Bone marrow (tissue), 2 donors: ENCODE data around the gene C1orf159.
"Not testable (repeated sequence)": the region's sequence is repeated elsewhere in the genome, so short reads cannot be mapped to it uniquely, and the experiment has no call there.

Experiments used
- DNase-seq, 2 donors: peaks; one replicate each; lab custom pipeline; 2025; lab: John Stamatoyannopoulos, UW

Gene C1orf159

DNA sequence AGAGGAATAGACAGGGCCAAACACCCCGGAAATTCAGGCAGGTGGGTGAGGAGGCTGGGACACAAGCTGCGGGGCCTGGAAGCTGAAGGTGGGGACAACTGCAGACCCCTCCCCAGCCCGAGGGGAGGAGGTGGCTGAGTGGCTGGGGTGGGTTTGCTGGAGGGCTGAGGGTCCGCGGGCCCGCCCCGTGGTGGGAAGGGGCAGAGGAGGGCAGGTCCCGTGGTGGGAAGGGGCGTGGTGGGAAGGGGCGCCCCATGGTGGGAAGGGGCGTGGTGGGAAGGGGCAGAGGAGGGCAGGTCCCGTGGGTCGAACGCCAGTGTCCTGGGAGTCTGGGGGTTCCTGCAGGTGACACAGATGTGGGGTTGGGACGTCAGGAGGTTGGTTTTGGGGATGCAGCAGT, 33.5 kb upstream of the C1orf159 start:
- DNase-seq: no peak

DNA sequence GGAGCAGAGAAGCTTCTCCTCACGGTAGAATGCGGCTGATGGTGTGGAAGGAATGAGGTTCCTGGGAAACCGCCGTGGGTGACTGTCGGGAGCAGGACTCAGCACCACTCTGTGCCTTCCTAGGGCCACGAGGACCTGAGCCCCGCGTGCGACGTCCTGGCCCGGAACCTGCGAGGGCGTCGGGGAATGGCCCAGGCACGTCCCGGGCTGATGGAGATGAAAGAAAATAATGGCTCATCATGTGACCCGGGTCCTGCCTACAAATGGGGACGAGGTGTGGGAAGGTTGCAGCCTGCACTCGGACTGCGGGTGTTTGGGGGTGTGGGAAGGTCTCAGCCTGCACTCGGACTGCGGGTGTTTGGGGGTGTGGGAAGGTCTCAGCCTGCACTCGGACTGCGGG, 32.7 kb upstream of the C1orf159 start:
- no peak for DNase-seq

DNA sequence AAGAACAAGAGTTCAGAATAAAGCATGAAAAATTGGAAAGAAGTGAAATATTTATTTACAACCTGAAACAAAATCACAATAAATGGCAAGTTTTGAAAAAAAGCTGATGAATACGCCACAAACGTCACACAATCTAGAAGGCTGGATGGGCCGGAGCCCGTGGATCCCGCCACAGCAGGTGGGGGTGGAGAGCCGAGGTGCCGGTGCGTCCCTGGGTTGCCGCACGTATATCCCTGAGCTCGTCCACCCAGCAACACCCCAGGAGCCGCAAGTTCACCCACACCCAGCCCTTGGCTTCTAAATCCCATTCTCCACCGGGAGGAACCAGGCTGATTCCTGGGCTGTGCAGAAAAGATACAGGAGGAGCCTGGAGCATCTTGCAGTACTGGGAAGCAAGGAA, 32.2 kb upstream of the C1orf159 start:
- no peak for DNase-seq

DNA sequence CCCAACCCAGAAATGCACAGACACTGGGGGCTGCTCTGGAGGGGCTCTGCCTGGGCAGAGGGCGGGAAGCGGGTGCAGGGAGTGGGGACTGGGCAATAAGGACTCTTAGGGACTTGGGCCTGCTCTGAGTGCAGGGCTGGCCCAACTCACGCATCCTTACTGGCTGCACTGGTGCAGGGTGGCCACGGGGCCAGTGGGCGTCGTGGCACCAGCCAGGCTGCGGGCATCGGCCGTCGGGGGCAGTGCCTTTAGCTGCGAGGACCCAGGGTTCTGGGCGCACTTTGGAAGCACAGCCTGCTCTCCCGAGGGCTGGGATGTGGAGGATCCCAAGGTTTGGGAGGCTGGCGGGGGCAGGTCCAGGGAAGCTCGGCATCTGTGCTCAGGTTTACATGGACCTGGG, 30.7 kb upstream of the C1orf159 start:
- no peak for DNase-seq

DNA sequence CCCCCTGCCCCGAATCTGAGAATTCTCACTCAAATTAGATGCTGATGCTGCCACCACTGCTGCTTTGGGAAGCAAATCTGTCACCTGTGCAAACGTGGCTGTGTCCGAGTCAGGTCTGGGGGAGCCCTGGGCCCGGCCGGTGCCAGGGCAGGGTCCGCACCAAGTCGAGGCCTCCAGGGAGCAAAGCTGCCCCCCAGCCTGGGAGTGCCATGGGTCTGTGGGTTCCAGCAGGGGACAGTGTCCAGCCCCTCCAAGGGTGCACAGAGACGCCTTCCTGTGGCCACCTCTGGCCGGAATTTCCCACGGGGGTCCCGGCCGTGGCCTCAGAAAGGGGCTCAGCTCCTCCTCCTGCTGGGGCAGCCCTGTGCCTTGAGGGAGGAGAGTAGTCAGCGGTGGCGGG, 30.1 kb upstream of the C1orf159 start:
- no peak for DNase-seq

DNA sequence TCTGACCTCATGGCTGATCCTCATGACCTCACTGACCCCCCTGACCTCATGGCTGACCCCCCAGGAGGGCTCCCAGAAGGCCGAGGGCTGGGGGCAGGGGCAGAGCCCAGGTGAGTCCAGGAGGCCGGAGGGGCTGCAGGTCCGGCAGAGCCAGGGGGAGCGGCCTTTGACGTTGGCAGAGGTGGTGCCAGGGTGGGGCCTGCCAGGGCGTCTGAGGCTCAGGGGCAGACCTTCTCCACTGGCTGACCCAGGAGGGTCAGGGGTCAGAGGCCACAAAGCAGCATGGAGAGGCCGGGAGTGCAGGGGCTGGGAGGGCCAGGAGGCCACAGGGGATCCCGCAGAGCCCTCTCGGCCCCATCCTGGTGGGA, 29.6 kb upstream of the C1orf159 start:
- no peak for DNase-seq

DNA sequence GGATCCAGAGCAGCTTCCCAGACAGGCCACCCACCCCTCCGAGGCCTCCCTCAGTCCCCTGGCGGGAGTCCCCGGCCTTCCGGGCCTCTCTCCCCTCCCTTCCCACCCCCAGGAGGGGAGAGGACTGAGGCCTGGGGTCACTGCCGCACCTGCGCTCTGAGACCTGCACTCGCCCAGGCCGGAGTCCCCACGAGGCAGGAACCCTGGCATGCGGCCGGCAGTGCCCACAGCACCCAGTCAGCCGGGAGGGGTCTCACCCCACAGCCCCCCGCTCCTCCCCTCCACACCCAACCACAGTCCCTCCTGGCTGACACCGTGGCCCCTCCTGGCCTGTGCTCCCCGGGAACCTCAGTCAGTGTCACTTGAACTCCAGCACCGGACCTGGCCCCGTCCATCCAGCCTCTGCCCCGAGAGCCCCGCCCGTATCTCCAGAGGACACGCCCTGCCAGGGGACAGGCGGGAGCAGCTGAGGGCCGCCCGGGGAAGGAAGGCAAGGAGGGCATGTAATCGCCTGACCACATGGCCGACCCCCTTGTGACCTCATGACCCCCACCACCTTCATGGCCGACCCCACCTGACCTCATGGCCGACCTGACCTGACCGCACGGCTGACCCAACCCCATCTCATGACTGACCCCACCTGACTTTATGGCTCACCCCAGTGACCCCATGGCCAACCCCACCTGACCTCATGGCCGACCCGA, 29.1 kb upstream of the C1orf159 start:
- DNase-seq: no peak

DNA sequence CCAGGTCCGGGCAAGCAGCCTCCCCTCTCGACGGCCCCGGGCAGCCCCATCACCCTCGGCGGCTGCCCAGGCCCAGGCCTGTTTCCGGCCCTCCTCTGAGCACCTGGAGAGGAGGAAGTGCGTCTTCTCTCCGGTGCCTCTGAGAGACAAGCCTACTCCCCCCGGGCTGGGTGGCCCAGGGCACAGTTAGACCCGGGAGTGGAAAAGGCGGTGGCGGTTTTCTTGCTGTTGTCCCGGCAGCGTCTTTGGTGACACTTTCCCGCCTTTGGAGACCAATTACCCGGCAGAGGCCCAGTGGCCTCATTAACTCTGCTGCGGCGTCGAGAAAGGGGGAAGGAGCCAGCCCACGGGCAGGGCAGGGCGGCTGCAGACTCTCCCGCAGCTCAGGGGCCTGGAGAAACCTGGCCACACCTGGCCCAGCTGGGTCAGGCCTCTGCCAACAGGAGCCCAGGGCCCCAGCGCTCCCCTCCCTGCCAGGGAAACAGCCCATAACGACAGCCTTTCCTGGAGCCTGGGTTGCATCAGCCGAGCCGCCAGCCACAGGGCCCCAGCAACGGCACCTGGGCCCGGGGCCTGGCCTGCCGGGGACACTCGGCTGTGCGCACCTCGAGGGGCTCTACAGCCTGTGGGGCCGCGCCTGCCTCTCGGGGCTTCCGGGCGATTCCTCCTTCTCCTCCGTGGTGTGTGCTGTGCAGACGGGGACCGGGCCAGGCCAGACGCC, 28.4 kb upstream of the C1orf159 start:
- no peak for DNase-seq

DNA sequence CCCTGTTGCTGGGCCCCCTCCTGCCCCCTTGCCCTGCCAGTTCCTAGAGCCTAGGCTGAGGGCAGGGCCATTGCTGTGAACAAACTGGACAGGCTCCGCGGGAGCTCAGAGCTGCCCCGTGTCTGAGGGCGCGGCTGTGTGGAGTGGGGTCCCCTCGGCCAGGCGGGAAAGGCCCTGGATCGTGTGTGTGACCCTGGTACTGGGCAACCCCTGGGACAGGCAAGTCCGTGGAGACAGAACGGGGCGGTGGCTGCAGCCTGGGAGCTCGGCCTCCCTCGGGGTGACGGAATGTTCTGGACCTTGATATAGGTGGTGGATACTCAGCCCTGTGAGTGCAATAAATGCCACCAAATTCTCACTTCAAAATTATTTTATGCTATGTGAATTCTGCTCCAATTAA, 27.7 kb upstream of the C1orf159 start:
- no peak for DNase-seq

DNA sequence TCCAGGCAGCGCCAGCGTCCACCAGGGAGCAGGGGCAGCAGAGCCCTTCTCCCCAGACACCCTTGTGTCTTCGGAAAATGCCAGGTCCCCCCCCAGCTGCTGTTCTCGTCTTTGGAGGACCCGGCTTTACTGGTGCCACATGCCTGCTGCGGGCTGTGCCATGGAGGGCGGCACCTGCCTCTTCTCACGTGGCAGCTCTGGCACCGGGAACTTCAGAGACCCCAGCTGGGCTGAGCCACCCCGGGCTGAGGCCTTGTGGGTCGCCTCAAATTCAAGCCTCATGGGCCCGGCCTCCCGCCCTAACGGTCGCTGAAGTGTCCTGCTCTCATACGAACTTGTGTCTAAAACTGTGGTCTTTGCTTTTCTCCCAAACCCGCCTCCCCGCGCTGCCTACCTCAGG, 27.0 kb upstream of the C1orf159 start:
- no peak for DNase-seq

DNA sequence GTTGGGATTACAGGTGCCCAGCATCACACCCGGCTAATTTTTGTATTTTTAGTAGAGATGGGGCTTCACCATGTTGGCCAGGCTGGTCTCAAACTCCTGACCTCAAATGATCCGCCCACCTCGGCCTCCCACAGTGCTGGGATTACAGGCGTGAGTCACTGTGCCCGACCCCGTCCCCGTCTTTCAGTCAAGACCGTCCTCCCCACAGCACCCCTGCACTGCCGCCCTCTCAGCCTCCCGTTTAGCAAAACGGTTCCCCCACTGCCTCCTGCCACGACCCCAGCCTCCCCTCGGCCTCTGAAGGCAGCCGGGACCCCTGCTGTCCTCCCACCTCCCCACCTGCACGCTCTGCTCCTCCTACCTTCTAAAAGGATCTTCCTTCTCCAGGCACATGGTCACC, 26.5 kb upstream of the C1orf159 start:
- DNase-seq: not testable (repeated sequence)

DNA sequence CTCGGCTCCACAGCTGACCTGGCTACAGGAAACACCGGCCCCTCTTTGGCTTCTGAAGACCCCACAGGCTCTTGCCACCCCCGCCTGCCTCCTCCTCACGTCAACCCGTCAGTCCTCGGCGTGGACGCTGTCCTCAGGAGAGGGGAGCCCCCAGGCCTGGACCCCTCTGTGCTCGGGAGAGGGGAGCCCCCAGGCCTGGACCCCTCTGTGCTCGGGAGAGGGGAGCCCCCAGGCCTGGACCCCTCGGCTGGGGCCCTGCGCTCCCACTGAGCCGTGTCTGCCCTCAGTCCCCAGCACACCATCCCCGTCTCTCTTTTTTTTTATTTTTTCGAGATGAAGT, 26.0 kb upstream of the C1orf159 start:
- no peak for DNase-seq

DNA sequence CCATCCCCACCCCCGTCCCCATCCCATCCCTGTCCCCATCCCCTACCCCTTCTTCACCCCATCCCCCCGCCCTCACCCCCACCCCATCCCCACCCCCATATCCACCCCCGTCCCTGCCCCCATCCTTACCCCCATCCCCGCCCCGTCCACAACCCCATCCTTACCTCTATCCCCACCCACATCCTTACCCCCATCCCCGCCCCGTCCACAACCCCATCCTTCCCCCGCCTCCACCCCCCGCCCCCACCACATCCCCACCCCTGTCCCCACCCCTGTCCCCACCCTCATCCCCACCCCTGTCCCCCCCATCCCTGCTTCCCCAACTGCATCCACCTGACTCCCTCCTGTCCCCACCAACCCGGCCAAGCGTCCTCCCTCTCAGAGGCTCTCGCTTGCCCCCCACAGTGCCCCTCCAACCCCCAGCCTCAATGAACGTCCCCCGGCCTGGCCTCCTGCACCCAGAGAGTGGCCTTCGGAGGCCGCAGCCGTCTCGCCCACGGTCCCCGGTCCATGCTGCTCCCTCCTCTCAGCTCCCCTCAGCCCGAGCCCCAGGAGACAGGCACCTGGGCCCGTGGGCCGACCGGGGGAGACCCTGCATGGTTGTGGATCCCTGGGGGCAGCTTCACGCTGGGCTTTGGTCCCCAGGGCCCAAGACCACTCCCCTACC, 25.5 kb upstream of the C1orf159 start:
- no peak for DNase-seq

DNA sequence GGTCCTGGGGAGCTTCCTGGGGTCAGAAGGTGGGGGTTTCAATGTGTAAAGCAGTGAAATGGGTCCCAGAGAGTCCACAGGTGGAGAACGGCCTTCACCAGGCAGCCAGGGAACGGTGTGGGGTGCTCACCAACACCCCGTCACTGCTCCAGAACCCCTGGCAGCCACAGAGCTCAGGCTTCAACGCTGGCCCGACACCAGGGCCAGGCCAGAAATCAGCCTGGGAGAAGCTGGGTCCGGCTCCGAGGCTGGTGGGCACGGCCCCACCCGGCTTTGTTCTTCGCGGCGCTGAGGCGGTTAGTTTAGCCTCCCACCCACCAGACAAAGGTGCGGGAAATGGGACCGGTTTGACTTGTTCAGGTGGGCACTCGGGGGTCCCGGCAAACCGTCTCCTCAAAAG, 24.8 kb upstream of the C1orf159 start:
- DNase-seq: no peak

DNA sequence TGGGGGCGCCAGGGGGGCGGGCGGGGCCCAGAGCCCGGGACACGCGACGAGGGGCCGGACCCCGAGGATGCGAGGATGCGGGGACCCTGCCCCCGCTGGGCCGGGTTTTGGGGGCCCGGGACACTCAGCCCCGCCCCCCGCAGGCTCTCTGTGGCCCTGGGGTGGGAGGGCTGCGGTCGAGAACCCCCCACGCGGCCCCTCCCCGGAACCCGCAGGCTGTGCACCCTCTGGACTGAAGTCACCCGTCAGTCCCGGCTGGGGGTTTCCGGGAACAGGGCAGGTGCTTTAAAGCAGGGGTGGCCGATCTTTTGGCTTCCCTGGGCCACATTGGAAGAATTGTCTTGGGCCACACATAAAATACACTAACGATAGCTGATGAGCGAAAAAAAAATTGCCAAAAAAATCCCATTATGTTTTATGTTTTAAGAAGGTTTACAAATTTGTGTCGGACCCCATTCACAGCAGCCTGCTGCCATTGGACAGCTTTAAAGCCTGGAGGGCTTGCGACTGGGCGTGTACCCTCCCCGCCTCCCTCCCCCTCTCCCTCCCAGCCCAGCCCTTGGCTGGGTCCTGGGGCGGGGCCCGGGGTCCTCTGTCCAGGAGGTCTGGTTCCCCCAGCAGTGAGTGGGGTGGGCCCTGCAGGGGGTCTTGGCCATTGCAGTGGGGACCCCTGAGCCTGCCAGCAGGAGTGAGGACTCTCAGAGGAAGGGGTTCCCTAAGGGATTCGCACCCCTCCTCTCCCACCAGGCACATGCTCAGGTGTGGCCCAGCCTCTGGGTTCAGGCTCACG, 21.6 kb upstream of the C1orf159 start:
- DNase-seq: no peak

DNA sequence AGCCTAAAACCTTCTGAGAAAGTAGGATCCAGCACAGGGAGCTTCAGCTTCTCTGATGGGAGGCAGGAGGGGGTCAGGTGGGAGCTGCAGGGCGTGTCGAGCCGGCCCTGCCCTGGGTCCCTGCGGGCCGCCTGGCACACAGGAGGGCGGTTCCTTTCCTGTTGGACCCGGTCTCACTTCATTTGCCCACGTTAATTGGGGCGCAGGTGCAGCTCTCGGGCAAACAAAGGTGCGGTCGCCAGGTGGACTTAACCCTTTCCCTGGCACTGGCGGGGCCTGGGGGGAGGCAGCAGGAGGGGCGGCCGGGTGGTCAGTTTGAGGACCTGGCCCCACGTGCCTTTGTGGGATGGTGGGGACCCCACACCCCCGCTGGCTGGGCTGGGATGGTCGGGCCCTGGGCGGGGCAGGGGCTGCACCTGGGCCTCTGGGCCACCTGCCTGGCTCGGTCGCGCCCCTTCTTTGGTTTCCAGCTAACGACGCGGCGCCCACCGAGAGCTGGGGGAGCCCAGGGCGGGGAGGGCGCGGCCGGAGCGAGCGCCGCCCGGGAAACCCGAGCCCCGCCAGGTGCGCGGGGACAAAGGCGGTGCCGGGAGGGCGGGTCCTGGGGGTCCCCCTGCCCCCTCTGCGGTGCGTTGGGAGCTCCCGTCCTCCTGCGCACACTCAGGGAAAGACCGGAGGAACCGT, 20.8 kb upstream of the C1orf159 start:
- DNase-seq: no peak

DNA sequence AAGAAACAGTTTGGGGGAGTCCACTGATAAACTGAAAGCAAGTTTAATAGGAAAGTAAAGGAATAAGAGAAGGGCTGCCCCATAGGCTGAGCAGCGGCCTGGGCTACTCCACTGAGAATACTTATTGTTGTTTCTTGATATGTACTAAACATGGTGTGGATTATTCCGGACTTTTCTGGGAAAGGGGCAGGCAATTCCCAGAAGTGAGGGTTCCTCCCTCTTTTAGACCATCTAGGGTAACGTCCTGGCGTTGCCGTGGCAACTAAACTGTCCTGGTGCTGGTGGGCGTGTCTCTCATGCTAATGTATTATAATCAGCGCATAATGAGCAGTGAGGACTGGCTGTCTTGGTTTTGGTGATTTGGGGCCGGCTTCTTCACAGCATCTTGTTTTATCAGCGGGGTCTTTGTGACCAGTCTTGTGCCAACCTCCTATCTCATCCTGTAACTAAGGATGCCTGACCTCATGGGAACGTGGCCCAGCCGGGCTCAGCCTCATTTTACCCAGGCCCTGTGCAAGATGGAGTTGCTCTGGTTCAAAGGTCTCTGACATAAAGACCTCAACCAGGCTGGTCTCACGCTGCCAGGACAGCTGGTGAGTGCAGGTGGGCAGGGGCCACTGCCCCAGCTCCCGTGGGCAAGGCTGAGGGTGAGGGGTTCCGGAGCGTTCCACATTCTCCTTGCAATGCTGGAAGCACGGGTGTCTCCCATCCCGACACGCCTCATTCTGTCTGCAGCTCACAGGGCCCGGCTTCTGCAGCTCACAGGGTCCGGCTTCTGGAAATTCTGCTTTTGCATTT, 19.6 kb upstream of the C1orf159 start:
- no peak for DNase-seq

DNA sequence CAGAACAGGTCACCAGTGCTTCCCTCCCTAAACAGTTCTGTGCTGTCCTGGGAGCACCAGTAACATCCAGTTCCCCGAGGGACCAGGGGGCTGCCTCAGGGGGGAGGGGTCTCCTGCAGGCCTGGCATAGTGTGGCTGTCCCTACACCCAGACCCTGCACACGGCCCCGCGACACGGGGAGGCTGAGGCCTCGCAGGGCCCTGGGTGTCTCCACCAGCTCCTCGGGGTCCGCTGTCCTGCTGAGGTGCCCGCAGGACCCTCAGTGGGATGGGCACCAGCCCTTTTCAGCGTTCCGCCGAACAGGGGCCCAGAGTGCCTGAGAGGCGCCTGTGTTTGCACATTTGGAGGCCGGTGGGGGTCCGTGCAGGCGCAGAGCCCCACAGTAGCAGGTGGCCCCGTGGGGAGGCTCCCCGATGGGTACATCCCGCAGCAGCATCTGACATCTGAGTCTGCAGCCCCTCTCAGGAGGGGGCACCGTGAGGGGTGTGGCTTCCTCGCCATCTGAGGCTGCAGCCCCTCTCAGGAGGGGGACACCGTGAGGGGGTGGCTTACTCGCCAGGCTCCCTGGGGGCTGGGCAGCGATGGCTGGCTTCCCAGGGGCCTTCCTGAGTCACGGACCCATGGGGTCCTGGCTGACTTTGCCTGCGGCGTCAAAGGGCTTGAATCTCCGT, 18.5 kb upstream of the C1orf159 start:
- DNase-seq: no peak

DNA sequence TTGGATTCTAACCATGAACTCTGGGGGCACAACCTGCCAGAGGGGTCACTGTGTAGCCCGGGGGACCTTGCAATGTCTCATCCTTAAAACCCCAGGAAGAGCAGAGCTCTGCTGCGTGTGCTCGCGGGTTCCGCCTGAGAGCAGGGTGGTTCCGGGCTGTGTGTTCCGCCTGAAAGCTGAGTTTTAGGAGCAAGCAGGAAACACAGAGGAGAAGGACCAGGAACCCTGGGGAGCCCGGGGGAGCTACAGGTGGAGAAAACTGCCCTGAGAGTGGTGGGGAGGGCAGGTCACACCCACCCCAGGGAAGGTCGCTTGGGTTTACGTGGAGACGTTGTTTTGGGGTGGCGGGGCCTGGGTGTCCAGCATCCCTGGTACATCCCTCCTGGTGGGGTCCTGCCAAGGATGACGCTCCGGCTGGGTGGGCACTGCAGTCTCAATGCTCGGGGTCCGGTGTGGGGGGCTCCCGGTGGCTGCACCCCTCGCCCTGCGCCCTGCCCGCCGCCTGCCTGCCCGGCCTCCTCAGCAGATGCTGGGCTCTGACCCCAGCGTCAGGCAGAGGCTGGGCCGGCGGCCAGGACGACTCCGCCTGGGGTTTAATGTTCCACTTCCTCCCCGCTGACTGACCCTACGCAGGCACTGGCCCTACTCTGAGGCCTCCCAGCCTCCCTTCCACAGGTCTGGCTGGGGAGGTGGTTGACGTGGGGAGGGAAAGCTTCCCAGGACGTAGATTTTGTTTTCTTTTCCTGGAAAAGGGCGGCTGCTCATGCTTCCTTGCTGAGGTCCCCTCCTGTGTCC, 17.3 kb upstream of the C1orf159 start:
- no peak for DNase-seq
